ENCODE measurements around the gene RABGAP1L. TPM values are rescaled to one million over a fixed set of nuclear protein-coding genes. Genes with fewer than 3 reads are reported as not detected.

The RABGAP1L gene
- total RNA-seq, 2 experiments from 2014 or later, result 98.1 to 158 TPM

Small RNA genes lying within 50 kb of the gene (small RNA-seq; reads per million reads assigned to genes)
- not detected for gene BANF1P4
- gene RF00019, result not detected
- not detected for gene RNU6-307P

Other genes starting within 250 kb of the RABGAP1L start
- gene SERPINC1, start 242.2 kb upstream of the RABGAP1L start, total RNA-seq (2014; rRNA removed; shearing (Covaris generic)), result not detected in 2 replicates
- not detected in 2 replicates for gene SERPINC1, start 242.2 kb upstream of the RABGAP1L start, total RNA-seq (2022)
- 21.0 and 32.0 TPM in 2 replicates for gene RC3H1, start 137.2 kb upstream of the RABGAP1L start, total RNA-seq (2014; rRNA removed; shearing (Covaris generic))
- 34.0 and 34.3 TPM in 2 replicates for gene RC3H1, start 137.2 kb upstream of the RABGAP1L start, total RNA-seq (2022)

Measured in OCI-LY7 (cell line).